ENCODE data around the gene HCRT.
"Not testable (repeated sequence)": the region's sequence is repeated elsewhere in the genome, so short reads cannot be mapped to it uniquely, and the experiment has no call there.

The HCRT gene

GRCh38 chr17:42142371-42142896, 42.8 kb downstream of the HCRT start:
- DNase-seq (ENCODE audit: extremely low read depth in 1 of 2, low read depth in 1 of 2), result no peak

DNA sequence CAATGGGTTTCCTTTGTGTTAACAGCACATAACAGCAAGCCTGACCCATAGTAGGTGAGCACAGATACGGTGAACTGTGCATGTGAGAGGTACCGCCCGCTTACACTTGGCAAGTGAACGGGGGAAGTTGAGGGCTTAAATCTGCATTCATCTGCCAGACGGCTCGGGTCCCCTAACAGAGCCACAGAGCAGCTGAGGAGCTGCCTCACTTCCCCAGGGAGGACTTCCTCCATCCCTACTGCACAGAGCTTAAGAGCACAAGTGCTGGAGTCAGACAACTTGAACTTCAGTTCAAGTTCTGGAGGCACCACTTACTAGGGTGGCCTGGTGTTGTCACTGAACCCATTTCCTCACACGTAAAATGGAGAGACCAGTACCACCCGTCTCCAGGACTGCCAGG, 43.9 kb downstream of the HCRT start:
- DNase-seq (ENCODE audit: extremely low read depth in 1 of 2, low read depth in 1 of 2), result no peak

- DNase-seq (ENCODE audit: extremely low read depth in 1 of 2, low read depth in 1 of 2), result not testable (repeated sequence)
Observed at GRCh38 chr17:42140690-42141089, 44.6 kb downstream of the HCRT start.

DNA sequence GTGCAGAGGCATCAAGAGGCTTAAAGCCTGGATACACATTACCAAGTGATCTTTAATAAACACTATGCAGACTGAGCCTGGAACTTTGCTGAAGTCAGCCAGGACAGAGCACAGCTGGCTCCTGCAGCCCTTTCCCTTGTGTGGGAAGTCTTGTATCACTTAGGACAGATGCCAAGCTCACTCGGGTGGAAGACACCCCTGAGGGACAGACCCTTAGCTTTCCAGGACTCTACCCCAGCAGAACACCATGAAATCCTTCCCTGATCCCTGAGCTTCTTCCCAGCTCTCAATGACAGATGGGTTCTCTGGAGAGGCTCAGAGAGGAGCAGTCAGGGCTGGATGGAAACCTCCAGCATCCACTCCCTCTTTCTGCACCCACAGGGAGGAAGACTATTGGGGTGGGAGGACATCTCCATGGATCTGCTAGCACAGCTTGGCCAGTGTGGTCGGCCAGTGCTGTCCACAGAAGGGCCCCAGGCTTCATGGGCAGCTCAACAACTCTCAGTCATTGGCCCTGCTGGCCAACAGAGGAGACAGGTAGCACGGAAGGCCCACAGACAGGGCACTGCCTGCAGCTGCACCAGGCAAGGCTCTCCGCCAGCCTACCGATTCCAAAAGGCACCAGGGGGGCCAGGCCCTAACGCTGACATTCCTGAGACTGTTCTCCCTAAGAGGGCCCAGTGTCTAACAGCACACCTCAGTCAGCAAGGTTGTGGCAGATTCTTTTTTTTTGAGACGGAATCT, 46.3 kb downstream of the HCRT start:
- no peak for DNase-seq (ENCODE audit: extremely low read depth in 1 of 2, low read depth in 1 of 2)

DNA sequence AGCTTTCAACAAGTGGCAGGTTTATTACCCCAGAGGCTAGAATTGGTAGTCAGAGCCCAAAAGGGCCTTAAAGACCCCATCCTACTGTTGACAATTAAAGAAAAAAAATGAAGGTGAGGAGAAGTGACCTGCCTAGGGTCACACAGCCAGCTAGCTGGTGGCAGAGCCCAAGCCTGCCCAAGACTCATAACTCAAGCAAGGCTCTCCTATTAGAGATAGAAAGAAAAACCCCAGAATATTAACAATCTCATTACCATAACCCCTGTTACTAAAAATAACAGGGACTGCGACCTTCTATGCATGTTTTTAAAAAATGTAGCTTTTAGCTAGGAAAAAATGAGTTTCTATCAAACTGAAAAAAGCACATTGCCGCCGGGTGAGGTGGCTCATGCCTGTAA, 48.6 kb downstream of the HCRT start:
- no peak for DNase-seq (ENCODE audit: extremely low read depth in 1 of 2, low read depth in 1 of 2)

DNA sequence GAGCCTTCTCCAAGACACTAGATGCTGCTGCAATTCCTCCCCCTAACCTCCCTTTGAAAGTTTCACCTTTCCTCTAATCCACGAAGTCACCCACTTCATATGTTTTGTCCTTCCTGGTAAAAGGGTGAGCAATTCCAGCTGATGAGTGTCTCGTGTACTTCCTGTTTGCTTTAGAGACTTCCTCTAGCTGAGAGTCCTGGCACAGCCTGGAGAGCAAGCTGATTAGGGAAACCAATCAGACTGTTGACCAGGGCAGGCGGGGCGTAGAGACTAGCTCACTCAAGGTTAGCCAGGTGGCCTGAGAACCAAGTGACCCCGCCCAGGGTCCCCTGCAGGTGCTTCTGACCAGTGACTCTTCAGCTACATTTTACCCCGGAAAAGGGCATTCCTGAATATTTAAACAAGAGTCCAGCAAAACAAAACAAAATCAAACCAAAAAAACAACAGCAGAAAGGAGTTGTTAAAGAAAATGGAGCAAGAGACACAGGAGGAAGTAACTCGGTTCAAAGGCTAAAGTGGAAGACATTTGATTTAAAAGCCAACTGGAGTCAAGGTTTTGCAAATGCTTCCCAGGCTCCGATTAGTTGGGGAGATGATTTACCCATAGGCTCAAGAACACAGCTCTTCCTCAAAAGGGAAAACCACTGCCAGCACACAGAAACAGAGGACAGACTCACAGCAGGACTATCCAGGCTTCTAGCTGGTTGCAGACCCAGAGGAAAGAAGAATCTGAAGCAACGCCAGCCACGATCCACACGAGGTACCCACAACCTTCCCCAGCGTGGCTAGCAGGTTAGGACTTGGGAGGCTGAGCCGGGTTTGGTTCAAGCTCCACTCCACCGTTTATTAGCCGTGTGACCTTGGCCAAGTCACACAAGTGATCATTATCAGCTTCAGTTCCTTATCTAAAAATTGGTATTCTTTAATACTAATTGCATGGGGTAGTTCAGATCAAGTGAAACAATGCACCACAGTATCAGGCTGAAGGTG, 49.3 kb downstream of the HCRT start:
- DNase-seq (ENCODE audit: extremely low read depth in 1 of 2, low read depth in 1 of 2), result no peak

DNA sequence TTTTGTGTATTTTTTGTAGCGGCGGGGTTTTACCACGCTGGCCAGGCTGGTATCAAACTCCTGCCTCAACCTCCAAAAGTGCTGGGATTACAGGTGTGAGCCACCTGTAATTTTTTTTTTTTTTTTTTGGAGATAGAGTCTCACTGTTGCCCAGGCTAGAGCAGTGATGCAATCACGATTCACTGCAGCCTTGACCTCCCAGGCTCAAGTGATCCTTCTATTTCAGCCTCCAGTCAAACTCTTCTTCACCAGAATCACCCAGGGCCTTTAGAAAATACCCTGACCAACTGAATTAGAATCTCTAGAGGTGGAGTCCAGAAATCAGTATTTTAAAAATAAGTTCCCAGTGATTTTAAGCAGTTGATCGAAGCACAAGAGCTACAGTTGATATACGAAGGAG, 50.1 kb downstream of the HCRT start:
- no peak for DNase-seq (ENCODE audit: extremely low read depth in 1 of 2, low read depth in 1 of 2)

Measured in stimulated activated CD8-positive, alpha-beta memory T cell treated with anti-CD3 and anti-CD28 coated beads, Interleukin-7, amount 100 ng/mL, for 48 hours (primary cell).